Transverse colon (tissue), 4 donors: Measurements from ENCODE around the gene PRICKLE4. TPM values are rescaled to one million over a fixed set of nuclear protein-coding genes. Genes with fewer than 3 reads are reported as not detected.

Experiments
- DNase-seq: peaks from one replicate; pipeline ENCODE4 v3.0.0-alpha.2; 2019
- H3K27ac ChIP-seq, 4 donors: fragments of 200-600 bp; sonication (generic); 2 replicates each; pipeline ENCODE4 v1.5.1; 2016 to 2018; ENCODE audit warnings: inconsistent platforms in 4 of 4
- H3K27me3 ChIP-seq: fragments of 200-600 bp; sonication (generic); 2 replicates; pipeline ENCODE4 v1.5.1; 2017; ENCODE audit warnings: inconsistent platforms
- H3K36me3 ChIP-seq, 4 donors: fragments of 200-600 bp; sonication (generic); 2 replicates each; pipeline ENCODE4 v1.5.1; 2017 to 2019; ENCODE audit warnings: inconsistent platforms in 4 of 4
- H3K4me1 ChIP-seq, 4 donors: fragments of 200-600 bp; sonication (generic); 2 replicates each; pipeline ENCODE4 v1.5.1; 2017 to 2020; ENCODE audit warnings: inconsistent platforms in 4 of 4
- H3K4me3 ChIP-seq, 4 donors: fragments of 200-600 bp; sonication (generic); 1 replicate in 1 of 4; 2 replicates in 3 of 4; pipeline versions ENCODE4 v1.5.1 to v1.6.1; 2017 to 2019; ENCODE audit warnings: inconsistent platforms in 4 of 4
- H3K9me3 ChIP-seq, 2 donors: fragments of 200-600 bp; sonication (generic); 2 replicates each; pipeline ENCODE4 v1.5.1; 2017 to 2019; ENCODE audit warnings: inconsistent platforms in 2 of 2
- EP300 ChIP-seq: sonication (generic); formaldehyde crosslinking; IDR thresholded peaks from one replicate; pipeline ENCODE4 v1.6.1; 2017; ENCODE audit warnings: antibody characterized with exemption, low read depth
- POLR2A ChIP-seq: fragments of 450-650 bp; IDR thresholded peaks from one replicate; pipeline ENCODE4 v1.6.1; 2016; ENCODE audit warnings: antibody characterized with exemption, mild to moderate bottlenecking, moderate library complexity
- POLR2AphosphoS5 ChIP-seq, 3 donors: sonication (generic); formaldehyde crosslinking; IDR thresholded peaks; one replicate each; pipeline ENCODE4 v1.6.1; 2016; ENCODE audit warnings: antibody characterized with exemption in 3 of 3
- WGBS, 2 donors: methylation state at CpG; one replicate each; pipeline ENCODE4 v1.1.5; 2018; ENCODE audit warnings: low coverage in 1 of 2; 5-methylcytosine and 5-hydroxymethylcytosine counted together
- in situ Hi-C, 4 donors: fragments of 200-750 bp; cut with MboI; loops; one replicate each; pipeline versions ENCODE4 v1.15.0 to v1.15.1; 2017; ENCODE audit warnings: low sequenced_read_pairs in 3 of 4, low pct_ligation_motif_present in 1 of 4, low pct_unique_long_range_greater_than_20kb in 1 of 4
- intact Hi-C: fragments of 100-400 bp; cut with DNase I; formaldehyde crosslinking; loops from one replicate; pipeline ENCODE4 v1.15.1; 2023; ENCODE audit warnings: low total_unique reads
- total RNA-seq, 4 donors: library from RNA; depleted of rRNA; stranded (reverse); fragments of >200 nt; gene quantifications; one replicate each; pipeline ENCODE4 v1.1.0, GENCODE V29; 2016
- TF ChIP-seq, protein P1 (sequence below), 5 experiments: fragments of 200-600 bp in 3 of 5; fragments of 450-650 bp in 2 of 5; sonication (generic) in 3 of 5; IDR thresholded peaks; 1 replicate in 2 of 5; 2 replicates in 3 of 5; pipeline ENCODE4 v1.5.1; 2016 to 2017; ENCODE audit warnings: antibody characterized with exemption in 5 of 5, inconsistent platforms in 3 of 5, mild to moderate bottlenecking in 2 of 5, moderate library complexity in 1 of 5

PRICKLE4 gene
- total RNA-seq, 4 donors from 2014 or later, result 6.7 to 52.0 (median 21.0) TPM

DNA sequence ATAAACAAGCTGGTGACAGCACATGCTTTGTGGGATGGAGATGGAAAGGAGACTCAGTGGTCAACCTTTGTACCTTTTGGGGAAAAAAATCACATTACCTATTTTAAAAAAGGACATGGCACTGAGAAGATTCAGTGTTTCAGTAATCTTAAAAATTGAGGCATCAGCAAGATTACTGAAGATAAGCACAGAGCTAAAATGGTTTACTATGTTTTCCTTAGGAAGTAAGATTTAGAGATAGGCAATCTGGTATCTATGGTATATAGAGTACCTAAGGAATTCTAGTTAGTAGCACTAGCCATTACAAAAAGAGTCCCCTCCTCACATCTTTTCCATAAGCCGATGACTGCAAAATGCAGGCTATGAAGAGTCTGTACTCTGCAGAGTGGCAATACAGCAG, 42.6 kb downstream of the PRICKLE4 start:
- Histone ChIP-seq H3K4me3 (no peak overlapping the region), H3K36me3 (no peaks in the 10 kb centered on the region), H3K9me3 (no peaks in the 10 kb centered on the region), H3K27me3 (no peaks in the 10 kb centered on the region), H3K4me1 (peaks cover 0 to 5% (median 2%) of the 10 kb centered on the region in 4 donors), H3K27ac (no peak overlapping the region)
- in situ Hi-C loops, result no loop called here
- intact Hi-C loops, result no loop called here
- TF ChIP-seq, protein P1, sequence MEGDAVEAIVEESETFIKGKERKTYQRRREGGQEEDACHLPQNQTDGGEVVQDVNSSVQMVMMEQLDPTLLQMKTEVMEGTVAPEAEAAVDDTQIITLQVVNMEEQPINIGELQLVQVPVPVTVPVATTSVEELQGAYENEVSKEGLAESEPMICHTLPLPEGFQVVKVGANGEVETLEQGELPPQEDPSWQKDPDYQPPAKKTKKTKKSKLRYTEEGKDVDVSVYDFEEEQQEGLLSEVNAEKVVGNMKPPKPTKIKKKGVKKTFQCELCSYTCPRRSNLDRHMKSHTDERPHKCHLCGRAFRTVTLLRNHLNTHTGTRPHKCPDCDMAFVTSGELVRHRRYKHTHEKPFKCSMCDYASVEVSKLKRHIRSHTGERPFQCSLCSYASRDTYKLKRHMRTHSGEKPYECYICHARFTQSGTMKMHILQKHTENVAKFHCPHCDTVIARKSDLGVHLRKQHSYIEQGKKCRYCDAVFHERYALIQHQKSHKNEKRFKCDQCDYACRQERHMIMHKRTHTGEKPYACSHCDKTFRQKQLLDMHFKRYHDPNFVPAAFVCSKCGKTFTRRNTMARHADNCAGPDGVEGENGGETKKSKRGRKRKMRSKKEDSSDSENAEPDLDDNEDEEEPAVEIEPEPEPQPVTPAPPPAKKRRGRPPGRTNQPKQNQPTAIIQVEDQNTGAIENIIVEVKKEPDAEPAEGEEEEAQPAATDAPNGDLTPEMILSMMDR (IDR thresholded peaks at IDR 0.05), result no peak
- TF ChIP-seq EP300 (no peak), POLR2AphosphoS5 (IDR thresholded peaks at IDR 0.05) (no peak), POLR2A (no peak)
- DNase-seq, result no peak
- 100% methylated on average over 1 of the region's 1 CpG for WGBS, 2 donors

DNA sequence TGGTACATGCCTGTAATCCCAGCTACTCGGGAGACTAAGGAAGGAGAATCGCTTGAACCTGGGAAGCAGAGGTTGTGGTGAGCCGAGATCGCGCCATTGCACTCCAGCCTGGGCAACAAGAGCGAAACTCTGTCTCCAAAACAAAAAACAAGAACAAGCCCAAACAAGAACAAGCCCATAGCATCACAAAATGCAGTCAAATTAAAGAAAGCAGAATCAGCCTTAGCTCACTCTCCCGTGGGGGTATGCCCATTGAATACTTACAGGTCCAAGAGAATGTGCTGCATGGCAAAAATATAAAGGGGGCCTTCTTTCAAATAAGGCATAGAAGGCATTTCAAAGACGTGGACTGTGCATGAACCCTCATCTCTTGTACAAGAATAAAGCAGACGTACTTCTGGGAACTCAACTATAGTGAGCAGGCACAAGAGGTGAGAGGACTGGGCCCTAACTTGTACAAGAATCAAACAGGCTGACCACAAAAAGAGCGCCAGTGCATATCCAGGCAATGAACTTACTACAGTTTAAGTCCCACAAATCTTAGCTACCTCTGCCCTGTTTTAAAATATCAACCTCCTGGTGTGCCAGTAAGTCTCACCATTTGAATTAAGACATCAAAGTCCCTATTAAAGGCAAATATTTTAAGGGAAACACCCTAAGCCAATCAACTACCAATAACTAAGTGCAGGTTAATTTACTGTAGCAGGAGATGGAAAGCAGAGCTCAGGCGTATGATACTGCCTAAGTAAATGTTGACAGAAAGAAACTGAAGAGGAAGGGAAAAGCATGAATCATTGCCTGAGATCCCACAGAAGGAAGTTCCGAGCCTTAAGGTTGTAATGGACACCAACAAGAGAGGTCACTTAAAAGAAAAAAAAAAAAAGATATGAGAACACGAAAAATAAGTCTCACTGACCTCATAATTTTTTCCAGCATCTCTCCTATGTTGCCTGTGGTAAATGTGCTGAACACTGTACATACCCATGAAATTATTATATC, 44.3 kb downstream of the PRICKLE4 start:
- H3K4me1 ChIP-seq, result peaks cover 0 to 5% (median 2%) of the 10 kb centered on the region in 4 donors
- no peaks in the 10 kb centered on the region for H3K27me3 ChIP-seq
- H3K36me3 ChIP-seq, result no peaks in the 10 kb centered on the region
- H3K4me3 ChIP-seq, result no peak overlapping the region
- H3K27ac ChIP-seq, result no peak overlapping the region
- DNase-seq, result no peak
- TF ChIP-seq POLR2AphosphoS5 (IDR thresholded peaks at IDR 0.05), result no peak
- TF ChIP-seq, protein P1 (IDR thresholded peaks at IDR 0.05), result no peak
- H3K9me3 ChIP-seq, result no peaks in the 10 kb centered on the region
- WGBS, 2 donors, result 77 to 84% methylated on average over 10 to 13 of the region's 13 CpGs
- intact Hi-C loops, result no loop called here
- in situ Hi-C loops, result loop anchor here in 1 of 4 donors (25.0 kb wide), 1 partner anchor 212 kb away; no protein-coding TSS in a partner anchor

DNA sequence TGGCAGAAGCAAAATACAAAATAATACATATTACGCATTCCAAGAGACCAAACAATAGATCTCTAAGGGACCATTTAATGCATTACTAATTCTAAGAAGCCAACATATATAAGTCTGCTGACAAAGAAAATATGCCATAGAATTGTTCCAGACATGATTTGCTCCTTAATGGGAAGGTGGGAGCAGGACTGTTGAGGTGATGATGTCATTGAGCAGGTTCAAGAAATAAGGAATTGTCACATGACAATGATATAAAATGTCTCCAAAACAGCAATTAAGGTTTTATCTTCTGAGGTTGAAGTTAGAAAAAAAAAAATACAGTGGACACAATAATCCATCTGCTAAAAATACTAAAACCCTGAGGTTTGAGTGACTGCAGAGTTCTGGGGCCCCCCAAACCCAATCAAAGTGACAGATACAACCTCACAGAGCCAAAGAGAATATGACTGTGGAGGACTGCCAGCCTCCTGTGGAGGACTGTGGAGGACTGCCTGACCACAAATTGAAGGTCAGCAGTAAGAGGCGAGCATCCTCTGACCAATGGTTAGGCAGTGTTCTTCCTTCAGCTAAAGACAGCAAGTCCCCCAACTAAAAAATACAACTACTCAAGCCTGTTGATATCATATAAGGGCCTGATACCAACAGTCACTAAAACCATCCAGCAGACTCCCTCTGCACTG, 45.9 kb downstream of the PRICKLE4 start:
- intact Hi-C loops (no loop called here), in situ Hi-C loops (loop anchor here in 1 of 4 donors (25.0 kb wide), 1 partner anchor 211 kb away; no protein-coding TSS in a partner anchor)
- Histone ChIP-seq H3K27me3 (no peaks in the 10 kb centered on the region), H3K4me3 (no peak overlapping the region), H3K36me3 (no peaks in the 10 kb centered on the region), H3K9me3 (no peaks in the 10 kb centered on the region), H3K4me1 (peaks cover 0 to 5% (median 2%) of the 10 kb centered on the region in 4 donors), H3K27ac (no peak overlapping the region)
- WGBS, 2 donors, result 80 to 97% methylated on average over 1 to 2 of the region's 2 CpGs
- no peak for DNase-seq
- TF ChIP-seq POLR2AphosphoS5 (IDR thresholded peaks at IDR 0.05) (no peak), POLR2A (no peak), EP300 (no peak)
- TF ChIP-seq, protein P1 (IDR thresholded peaks at IDR 0.05), result no peak

DNA sequence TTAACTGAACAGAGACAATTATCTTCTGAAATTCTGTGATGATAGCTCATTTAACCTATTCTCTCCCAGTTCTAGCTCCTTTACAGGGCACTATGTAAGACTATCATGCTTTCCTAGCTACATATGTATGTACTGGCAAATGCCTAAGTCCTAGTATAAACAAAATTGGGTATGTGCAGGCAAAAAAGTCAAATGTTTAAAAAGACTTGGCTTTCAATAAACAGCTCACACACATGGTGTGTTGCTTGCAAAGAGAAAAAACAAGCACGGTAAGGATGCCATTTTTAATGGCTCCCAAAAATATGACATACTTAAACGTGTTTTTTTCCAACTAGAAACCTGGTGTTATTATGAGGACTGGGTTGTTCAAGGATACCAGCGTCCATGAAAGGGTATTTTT, 51.7 kb downstream of the PRICKLE4 start:
- in situ Hi-C loops (loop anchor here in 1 of 4 donors (25.0 kb wide), 1 partner anchor 205 kb away; no protein-coding TSS in a partner anchor), intact Hi-C loops (no loop called here)
- Histone ChIP-seq H3K4me1 (no peaks in the 10 kb centered on the region), H3K27ac (no peak overlapping the region), H3K27me3 (no peaks in the 10 kb centered on the region), H3K36me3 (no peaks in the 10 kb centered on the region), H3K4me3 (no peak overlapping the region), H3K9me3 (no peaks in the 10 kb centered on the region)
- TF ChIP-seq EP300, result no peak
- TF ChIP-seq, protein P1 (IDR thresholded peaks at IDR 0.05), result no peak
- TF ChIP-seq POLR2AphosphoS5 (IDR thresholded peaks at IDR 0.05), result no peak
- TF ChIP-seq POLR2A, result no peak
- no peak for DNase-seq
- 77 to 89% methylated on average over 3 of the region's 3 CpGs for WGBS, 2 donors
